HEK293 (cell line): Measurements from ENCODE around the gene BICD2.

ENCODE experiments used
- CTCF ChIA-PET: fragments of 350-600 bp; formaldehyde crosslinking; extraction: SDS; loops from one replicate; lab custom pipeline; 2021; ENCODE audit warnings: antibody characterized with exemption; lab: Yijun Ruan, JAX
- POLR2A ChIA-PET: fragments of 300-600 bp; formaldehyde crosslinking; extraction: SDS; loops from one replicate; lab custom pipeline; 2020; ENCODE audit warnings: antibody characterized with exemption, inconsistent platforms; lab: Yijun Ruan, JAX
- H3K27ac ChIP-seq: fragments of 200-500 bp; sonication (Bioruptor generic); 2 replicates; pipeline ENCODE4 v1.5.1; 2014; ENCODE audit warnings: low read depth, low read length, control low read depth, inconsistent platforms; ENCODE audit errors: extremely low read depth
- H3K36me3 ChIP-seq, 2 experiments: fragments of 200-500 bp in 1 of 2; sonication (Bioruptor generic) in 1 of 2; 1 replicate in 1 of 2; 2 replicates in 1 of 2; pipeline ENCODE4 v1.5.1; 2014 to 2017; ENCODE audit warnings: inconsistent platforms in 2 of 2, low read length in 2 of 2; ENCODE audit not compliant: control insufficient read depth in 2 of 2, insufficient read depth in 1 of 2
- H3K4me1 ChIP-seq: fragments of 200-500 bp; sonication (Bioruptor generic); 2 replicates; pipeline ENCODE4 v1.5.1; 2014; ENCODE audit warnings: mild to moderate bottlenecking, low read length, inconsistent platforms; ENCODE audit not compliant: control insufficient read depth, insufficient read depth
- H3K4me3 ChIP-seq: 2 replicates; pipeline ENCODE4 v1.5.1; 2011; ENCODE audit warnings: low read depth, mild to moderate bottlenecking, control low read depth, low read length, moderate library complexity
- H3K9me3 ChIP-seq: fragments of 200-500 bp; sonication (Bioruptor generic); 2 replicates; pipeline ENCODE4 v1.5.1; 2014; ENCODE audit warnings: low read depth, low read length, inconsistent platforms; ENCODE audit not compliant: control insufficient read depth, insufficient read depth
- GLIS2 ChIP-seq: fragments of 450-650 bp; formaldehyde crosslinking; IDR thresholded peaks from 2 replicates; pipeline ENCODE4 v1.5.1; 2016; ENCODE audit warnings: missing biosample characterization, missing genetic modification characterization
- HOXD13 ChIP-seq: sonication (generic); formaldehyde crosslinking; IDR thresholded peaks from 2 replicates; pipeline ENCODE4 v1.8.0; 2022; ENCODE audit warnings: missing genetic modification reagents, borderline replicate concordance
- SP7 ChIP-seq: fragments of 450-650 bp; formaldehyde crosslinking; IDR thresholded peaks from 2 replicates; pipeline ENCODE4 v1.5.1; 2016; ENCODE audit warnings: missing biosample characterization, missing genetic modification characterization
- YY1 ChIP-seq: fragments of 450-650 bp; formaldehyde crosslinking; IDR thresholded peaks from 2 replicates; pipeline ENCODE4 v1.5.1; 2018; ENCODE audit warnings: missing biosample characterization, missing genetic modification characterization
- YY2 ChIP-seq: fragments of 450-650 bp; formaldehyde crosslinking; IDR thresholded peaks from 2 replicates; pipeline ENCODE4 v1.5.1; 2016; ENCODE audit warnings: missing biosample characterization, missing genetic modification characterization
- ZNF112 ChIP-seq: fragments of 450-650 bp; formaldehyde crosslinking; IDR thresholded peaks from 2 replicates; pipeline ENCODE4 v1.5.0; 2017; ENCODE audit warnings: missing biosample characterization, missing genetic modification characterization
- ZNF133 ChIP-seq: fragments of 450-650 bp; formaldehyde crosslinking; IDR thresholded peaks from 2 replicates; pipeline ENCODE4 v1.5.1; 2016; ENCODE audit warnings: missing biosample characterization, missing genetic modification characterization
- ZNF184 ChIP-seq: fragments of 450-650 bp; IDR thresholded peaks from 2 replicates; pipeline ENCODE4 v1.5.1; 2018; ENCODE audit warnings: missing biosample characterization, mild to moderate bottlenecking, missing genetic modification characterization
- ZNF23 ChIP-seq: fragments of 450-650 bp; formaldehyde crosslinking; IDR thresholded peaks from 2 replicates; pipeline ENCODE4 v1.5.1; 2016; ENCODE audit warnings: missing biosample characterization, missing genetic modification characterization, borderline replicate concordance
- ZNF311 ChIP-seq: fragments of 450-650 bp; formaldehyde crosslinking; IDR thresholded peaks from 2 replicates; pipeline ENCODE4 v1.5.1; 2017; ENCODE audit warnings: missing biosample characterization, missing genetic modification characterization, borderline replicate concordance
- ZNF324 ChIP-seq: fragments of 450-650 bp; formaldehyde crosslinking; IDR thresholded peaks from 2 replicates; pipeline ENCODE4 v1.5.1; 2016; ENCODE audit warnings: missing biosample characterization, missing genetic modification characterization
- ZNF473 ChIP-seq: fragments of 450-650 bp; formaldehyde crosslinking; IDR thresholded peaks from 2 replicates; pipeline ENCODE4 v1.5.1; 2017; ENCODE audit warnings: missing biosample characterization, missing genetic modification characterization
- ZNF560 ChIP-seq: fragments of 450-650 bp; formaldehyde crosslinking; IDR thresholded peaks from 2 replicates; pipeline ENCODE4 v1.5.1; 2017; ENCODE audit warnings: missing biosample characterization, missing genetic modification characterization, borderline replicate concordance
- ZNF768 ChIP-seq: fragments of 450-650 bp; formaldehyde crosslinking; IDR thresholded peaks from 2 replicates; pipeline ENCODE4 v1.5.1; 2018; ENCODE audit warnings: missing biosample characterization, mild to moderate bottlenecking, missing genetic modification characterization
- ZNF777 ChIP-seq: fragments of 450-650 bp; formaldehyde crosslinking; IDR thresholded peaks from 2 replicates; pipeline ENCODE4 v1.5.1; 2017; ENCODE audit warnings: missing biosample characterization, missing genetic modification characterization, borderline replicate concordance
- TF ChIP-seq, protein P1 (sequence below): fragments of 450-650 bp; formaldehyde crosslinking; IDR thresholded peaks from 2 replicates; pipeline ENCODE4 v1.5.1; 2016; ENCODE audit warnings: missing biosample characterization, missing genetic modification characterization
- TF ChIP-seq, protein P2 (sequence below): fragments of 450-650 bp; formaldehyde crosslinking; IDR thresholded peaks from 2 replicates; pipeline ENCODE4 v1.5.1; 2016; ENCODE audit warnings: missing biosample characterization, missing genetic modification characterization
- TF ChIP-seq, protein P3 (sequence below): IDR thresholded peaks from 2 replicates; pipeline ENCODE4 v1.6.1; 2011; ENCODE audit warnings: mild to moderate bottlenecking, low read depth, low read length, borderline replicate concordance
- TF ChIP-seq, protein P4 (sequence below): fragments of 450-650 bp; formaldehyde crosslinking; IDR thresholded peaks from 2 replicates; pipeline ENCODE4; 2016; ENCODE audit warnings: missing biosample characterization, missing genetic modification characterization

BICD2 gene

DNA sequence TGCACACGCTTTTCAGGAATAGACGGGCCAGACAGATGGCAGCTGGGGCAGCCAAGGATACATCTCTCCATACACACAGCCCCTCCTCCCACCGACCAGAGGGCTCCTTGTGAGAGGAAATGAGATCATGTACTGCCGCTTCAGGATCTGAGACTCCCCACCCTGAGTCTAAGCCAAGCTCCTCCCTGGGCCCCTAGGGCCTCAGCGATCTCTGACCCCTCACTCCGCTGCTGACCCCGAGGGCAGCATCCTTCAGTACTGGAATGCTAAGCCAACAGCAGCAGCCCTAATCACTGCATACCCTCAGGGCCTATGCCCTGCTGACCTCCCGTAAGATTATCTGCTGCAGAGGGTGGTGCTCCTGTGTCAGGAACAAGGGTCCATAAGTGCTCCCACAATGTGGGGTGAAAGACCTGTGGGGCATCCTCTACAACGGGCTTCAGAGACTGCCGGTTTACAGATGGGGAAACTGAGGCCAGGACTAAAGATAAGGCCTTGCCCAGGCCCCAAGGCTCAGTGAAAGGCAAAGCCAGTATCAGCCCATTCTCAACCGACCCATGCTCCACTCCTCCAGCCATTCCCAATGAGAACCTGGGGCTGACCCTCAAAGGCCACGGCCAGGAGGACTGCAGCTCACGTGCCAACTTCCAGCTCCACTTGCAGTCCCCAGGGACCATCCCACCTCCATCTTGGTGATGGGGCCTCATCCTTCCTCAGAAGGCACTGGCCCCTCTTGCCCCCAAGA is 37.5 kb downstream of the BICD2 start:
- Histone ChIP-seq H3K27ac (no peak overlapping the region), H3K9me3 (no peaks in the 10 kb centered on the region), H3K4me1 (no peaks in the 10 kb centered on the region), H3K36me3 (peaks cover 0 to 61% of the 10 kb centered on the region in 2 experiments; a peak in 1 of 3 replicates), H3K4me3 (no peak overlapping the region)
- CTCF ChIA-PET = interaction anchor here (1.1 kb wide), 1 partner anchor 64 kb away, joined by 3 read pairs; no protein-coding TSS in a partner anchor
- no peak for TF ChIP-seq ZNF777 (tag by site-specific recombination)
- POLR2A ChIA-PET = interaction anchor here (0.6 to 1.0 kb wide), 2 partner anchors 10 to 438 kb away, joined by 3 to 8 read pairs; no protein-coding TSS in a partner anchor

DNA sequence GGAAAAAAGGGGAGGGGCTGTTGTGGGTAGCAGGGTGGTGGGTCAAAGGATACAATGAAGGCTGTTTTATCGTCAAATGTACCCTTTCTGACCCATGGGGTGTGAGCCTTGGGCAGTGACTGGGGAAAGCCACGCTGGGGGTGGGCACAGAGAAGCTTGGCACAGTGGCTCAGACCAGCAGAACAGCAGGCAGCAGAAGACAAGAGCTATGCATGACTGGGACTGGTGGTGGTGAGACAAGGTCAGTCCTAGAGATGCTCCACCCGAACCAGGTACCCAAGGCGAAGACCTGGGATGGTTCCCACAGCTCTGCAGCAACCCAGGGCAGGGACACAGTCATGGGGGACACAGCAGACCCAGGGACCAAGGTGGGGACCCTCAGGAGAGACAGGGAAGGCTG is 38.3 kb downstream of the BICD2 start:
- H3K4me3 ChIP-seq = no peak overlapping the region
- ChIA-PET CTCF (interaction anchor here (0.5 to 1.1 kb wide), 2 partner anchors 65 to 277 kb away, joined by 3 to 4 read pairs; no protein-coding TSS in a partner anchor), POLR2A (no interaction called here)
- H3K4me1 ChIP-seq = no peaks in the 10 kb centered on the region
- no peak overlapping the region for H3K27ac ChIP-seq
- H3K9me3 ChIP-seq = no peaks in the 10 kb centered on the region
- peaks cover 0 to 69% of the 10 kb centered on the region in 2 experiments; a peak in 1 of 3 replicates for H3K36me3 ChIP-seq
- TF ChIP-seq, protein P1, sequence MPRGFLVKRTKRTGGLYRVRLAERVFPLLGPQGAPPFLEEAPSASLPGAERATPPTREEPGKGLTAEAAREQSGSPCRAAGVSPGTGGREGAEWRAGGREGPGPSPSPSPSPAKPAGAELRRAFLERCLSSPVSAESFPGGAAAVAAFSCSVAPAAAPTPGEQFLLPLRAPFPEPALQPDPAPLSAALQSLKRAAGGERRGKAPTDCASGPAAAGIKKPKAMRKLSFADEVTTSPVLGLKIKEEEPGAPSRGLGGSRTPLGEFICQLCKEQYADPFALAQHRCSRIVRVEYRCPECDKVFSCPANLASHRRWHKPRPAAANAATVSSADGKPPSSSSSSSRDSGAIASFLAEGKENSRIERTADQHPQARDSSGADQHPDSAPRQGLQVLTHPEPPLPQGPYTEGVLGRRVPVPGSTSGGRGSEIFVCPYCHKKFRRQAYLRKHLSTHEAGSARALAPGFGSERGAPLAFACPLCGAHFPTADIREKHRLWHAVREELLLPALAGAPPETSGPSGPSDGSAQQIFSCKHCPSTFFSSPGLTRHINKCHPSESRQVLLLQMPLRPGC (tag by site-specific recombination) = no peak
- TF ChIP-seq ZNF560 (tag by site-specific recombination) (no peak), ZNF23 (tag by site-specific recombination) (no peak), SP7 (tag by site-specific recombination) (no peak), ZNF112 (tag by site-specific recombination) (no peak), ZNF184 (tag by site-specific recombination) (no peak), ZNF768 (no peak), YY2 (tag by site-specific recombination) (no peak), ZNF473 (tag by site-specific recombination) (no peak), ZNF133 (no peak), ZNF324 (tag by site-specific recombination) (no peak), YY1 (tag by site-specific recombination) (no peak), HOXD13 (CRISPR knock-in tag) (no peak), GLIS2 (tag by site-specific recombination) (no peak), ZNF311 (tag by site-specific recombination) (no peak)
- TF ChIP-seq, protein P2, sequence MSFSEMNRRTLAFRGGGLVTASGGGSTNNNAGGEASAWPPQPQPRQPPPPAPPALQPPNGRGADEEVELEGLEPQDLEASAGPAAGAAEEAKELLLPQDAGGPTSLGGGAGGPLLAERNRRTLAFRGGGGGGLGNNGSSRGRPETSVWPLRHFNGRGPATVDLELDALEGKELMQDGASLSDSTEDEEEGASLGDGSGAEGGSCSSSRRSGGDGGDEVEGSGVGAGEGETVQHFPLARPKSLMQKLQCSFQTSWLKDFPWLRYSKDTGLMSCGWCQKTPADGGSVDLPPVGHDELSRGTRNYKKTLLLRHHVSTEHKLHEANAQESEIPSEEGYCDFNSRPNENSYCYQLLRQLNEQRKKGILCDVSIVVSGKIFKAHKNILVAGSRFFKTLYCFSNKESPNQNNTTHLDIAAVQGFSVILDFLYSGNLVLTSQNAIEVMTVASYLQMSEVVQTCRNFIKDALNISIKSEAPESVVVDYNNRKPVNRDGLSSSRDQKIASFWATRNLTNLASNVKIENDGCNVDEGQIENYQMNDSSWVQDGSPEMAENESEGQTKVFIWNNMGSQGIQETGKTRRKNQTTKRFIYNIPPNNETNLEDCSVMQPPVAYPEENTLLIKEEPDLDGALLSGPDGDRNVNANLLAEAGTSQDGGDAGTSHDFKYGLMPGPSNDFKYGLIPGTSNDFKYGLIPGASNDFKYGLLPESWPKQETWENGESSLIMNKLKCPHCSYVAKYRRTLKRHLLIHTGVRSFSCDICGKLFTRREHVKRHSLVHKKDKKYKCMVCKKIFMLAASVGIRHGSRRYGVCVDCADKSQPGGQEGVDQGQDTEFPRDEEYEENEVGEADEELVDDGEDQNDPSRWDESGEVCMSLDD (tag by site-specific recombination) = no peak
- TF ChIP-seq, protein P3, sequence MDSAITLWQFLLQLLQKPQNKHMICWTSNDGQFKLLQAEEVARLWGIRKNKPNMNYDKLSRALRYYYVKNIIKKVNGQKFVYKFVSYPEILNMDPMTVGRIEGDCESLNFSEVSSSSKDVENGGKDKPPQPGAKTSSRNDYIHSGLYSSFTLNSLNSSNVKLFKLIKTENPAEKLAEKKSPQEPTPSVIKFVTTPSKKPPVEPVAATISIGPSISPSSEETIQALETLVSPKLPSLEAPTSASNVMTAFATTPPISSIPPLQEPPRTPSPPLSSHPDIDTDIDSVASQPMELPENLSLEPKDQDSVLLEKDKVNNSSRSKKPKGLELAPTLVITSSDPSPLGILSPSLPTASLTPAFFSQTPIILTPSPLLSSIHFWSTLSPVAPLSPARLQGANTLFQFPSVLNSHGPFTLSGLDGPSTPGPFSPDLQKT = no peak
- TF ChIP-seq, protein P4, sequence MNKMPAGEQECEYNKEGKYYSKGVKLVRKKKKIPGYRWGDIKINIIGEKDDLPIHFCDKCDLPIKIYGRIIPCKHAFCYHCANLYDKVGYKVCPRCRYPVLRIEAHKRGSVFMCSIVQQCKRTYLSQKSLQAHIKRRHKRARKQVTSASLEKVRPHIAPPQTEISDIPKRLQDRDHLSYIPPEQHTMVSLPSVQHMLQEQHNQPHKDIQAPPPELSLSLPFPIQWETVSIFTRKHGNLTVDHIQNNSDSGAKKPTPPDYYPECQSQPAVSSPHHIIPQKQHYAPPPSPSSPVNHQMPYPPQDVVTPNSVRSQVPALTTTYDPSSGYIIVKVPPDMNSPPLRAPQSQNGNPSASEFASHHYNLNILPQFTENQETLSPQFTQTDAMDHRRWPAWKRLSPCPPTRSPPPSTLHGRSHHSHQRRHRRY (tag by site-specific recombination) = no peak
